Esophagus muscularis mucosa (tissue), 4 donors: ENCODE data around the gene SPATA25.

Experiments used
- CTCF ChIP-seq, 3 experiments: fragments of 200-600 bp in 2 of 3; fragments of 450-650 bp in 1 of 3; sonication (generic) in 2 of 3; IDR thresholded peaks; one replicate each; pipeline ENCODE4 v1.5.1; 2017 to 2019; ENCODE audit warnings: antibody characterized with exemption in 3 of 3, mild to moderate bottlenecking in 2 of 3, moderate library complexity in 1 of 3
- EP300 ChIP-seq: sonication (generic); formaldehyde crosslinking; IDR thresholded peaks from one replicate; pipeline ENCODE4 v1.6.1; 2017; ENCODE audit warnings: antibody characterized with exemption
- POLR2A ChIP-seq: fragments of 450-650 bp; IDR thresholded peaks from one replicate; pipeline ENCODE4 v1.6.1; 2017; ENCODE audit warnings: antibody characterized with exemption, moderate library complexity, mild to moderate bottlenecking, low read depth
- POLR2AphosphoS5 ChIP-seq, 2 donors: sonication (generic); formaldehyde crosslinking; IDR thresholded peaks; one replicate each; pipeline ENCODE4 v1.6.1; 2017; ENCODE audit warnings: antibody characterized with exemption in 2 of 2

GRCh38 chr20:45867819-45868176, 19.6 kb downstream of the SPATA25 start:
- TF ChIP-seq CTCF (IDR thresholded peaks at IDR 0.05) (no peak), EP300 (no peak), POLR2A (no peak), POLR2AphosphoS5 (IDR thresholded peaks at IDR 0.05) (no peak)
